ENCODE data around the gene PDCL2. TPM values are rescaled to one million over a fixed set of nuclear protein-coding genes. Genes with fewer than 3 reads are reported as not detected.
A peak's percentile ranks its signal among the peaks of the same experiment; 100 is the strongest.

The PDCL2 gene, protein sequence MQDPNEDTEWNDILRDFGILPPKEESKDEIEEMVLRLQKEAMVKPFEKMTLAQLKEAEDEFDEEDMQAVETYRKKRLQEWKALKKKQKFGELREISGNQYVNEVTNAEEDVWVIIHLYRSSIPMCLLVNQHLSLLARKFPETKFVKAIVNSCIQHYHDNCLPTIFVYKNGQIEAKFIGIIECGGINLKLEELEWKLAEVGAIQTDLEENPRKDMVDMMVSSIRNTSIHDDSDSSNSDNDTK
- not detected for polyA plus RNA-seq
- long read RNA-seq, donor 1: 0 reads
- long read RNA-seq, donor 2: 0 reads
- long read RNA-seq, donor 3: 0 reads
- long read RNA-seq, donor 4: 0 reads
- long read RNA-seq, donor 5: 0 reads
- long read RNA-seq, donor 6: 0 reads
- long read RNA-seq, donor 7: 0 reads
- long read RNA-seq, donor 8: 0 reads
- long read RNA-seq, donor 9: 0 reads
- long read RNA-seq, donor 10: 0 reads

DNA sequence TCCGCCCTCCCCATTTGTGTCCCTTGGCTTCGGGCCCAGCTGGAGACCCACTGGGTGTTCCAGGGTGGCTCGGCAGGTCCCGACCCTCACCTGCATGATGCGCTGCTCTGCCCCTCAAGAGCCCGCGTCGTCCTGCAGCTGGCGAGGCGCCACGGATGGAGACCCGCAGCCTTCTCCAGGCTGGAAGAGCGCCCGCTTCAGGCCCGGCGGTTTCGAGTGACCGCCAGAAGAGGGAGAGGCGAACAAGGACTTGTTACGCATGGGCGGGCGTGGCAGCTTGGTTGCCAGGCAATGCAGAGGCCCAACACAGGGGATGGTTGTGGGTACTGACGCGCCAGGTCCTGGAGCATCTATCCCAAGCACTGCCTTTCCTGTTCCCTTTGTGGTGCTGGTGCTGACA lies at the start of gene PDCL2:
PDCL2 (minus strand) TSS at position 232 of the 400 bp plus-strand sequence; CDS start at position 96, 136 bp downstream.
- Histone ChIP-seq H3K27me3 (ENCODE audit: control insufficient read depth in 3 of 3, insufficient read depth in 3 of 3, low read length in 3 of 3) (no peaks in the 10 kb centered on the region), H3K27ac (ENCODE audit: low read depth in 1 of 3, low read length in 2 of 3) (no peak within 1 kb of the TSS), H3K4me3 (ENCODE audit: low read depth in 1 of 3, low read length in 3 of 3) (no peak within 1 kb of the TSS), H3K4me1 (ENCODE audit: control insufficient read depth in 3 of 3, insufficient read depth in 2 of 3, low read depth in 1 of 3, low read length in 2 of 3) (no peaks in the 10 kb centered on the region), H3K9me3 (ENCODE audit: control insufficient read depth in 2 of 2, insufficient read depth in 1 of 2, low read depth in 1 of 2, low read length in 1 of 2) (no peaks in the 10 kb centered on the region), H3K36me3 (ENCODE audit: control insufficient read depth in 3 of 3, insufficient read depth in 2 of 3, low read depth in 1 of 3, low read length in 3 of 3) (no peaks in the 10 kb centered on the region)
- 92 to 93% (median 92%) methylated on average over 24 of the region's 24 CpGs for WGBS, 3 donors
- FAIRE-seq: no peak
- DNase-seq: no peak

DNA sequence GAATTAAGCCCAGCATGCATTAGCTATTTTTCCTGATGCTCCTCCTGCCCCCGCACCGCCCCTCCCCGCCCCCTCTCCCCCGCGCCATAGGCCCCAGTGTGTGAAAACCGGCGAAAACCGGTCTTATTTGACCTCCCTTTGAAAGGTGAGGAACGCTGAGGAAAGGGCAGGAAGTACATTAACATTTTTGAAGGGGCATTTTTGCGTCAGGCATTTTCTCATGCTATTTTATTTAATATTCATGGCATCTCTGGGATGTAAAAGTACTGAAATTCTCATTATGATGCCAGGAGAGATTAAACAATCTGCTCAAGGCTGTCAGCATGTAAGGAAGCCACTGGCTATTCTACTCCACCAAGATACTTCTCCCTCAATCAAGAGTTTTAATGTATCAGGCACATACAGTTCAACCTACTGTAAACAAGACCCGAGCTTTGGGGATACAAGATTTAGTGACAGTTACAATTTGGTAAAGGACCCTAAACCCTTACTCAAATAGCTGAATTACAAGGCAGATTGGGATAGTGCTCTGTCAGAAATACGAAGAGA lies 45.3 kb upstream of the PDCL2 start:
- H3K36me3 ChIP-seq (ENCODE audit: control insufficient read depth in 3 of 3, insufficient read depth in 2 of 3, low read depth in 1 of 3, low read length in 3 of 3): no peaks in the 10 kb centered on the region
- WGBS, 3 donors: 14 to 25% (median 18%) methylated on average over 12 of the region's 12 CpGs

DNA sequence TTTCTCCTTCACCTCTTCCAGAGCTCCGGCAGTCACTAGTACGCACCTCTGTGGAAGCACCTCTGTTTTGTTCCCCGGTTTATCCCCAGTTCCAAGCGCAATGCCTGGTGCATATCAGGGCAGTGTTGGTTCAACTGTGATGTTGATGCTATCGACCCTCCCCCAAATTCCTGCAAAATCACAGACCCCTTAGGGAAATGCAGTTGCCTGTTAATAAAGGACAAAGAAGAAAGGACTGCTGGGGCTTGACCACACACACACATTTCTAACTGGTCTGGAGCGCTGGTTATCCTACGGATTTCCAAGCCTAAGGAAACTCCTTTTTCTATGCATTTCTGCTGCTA lies 44.6 kb upstream of the PDCL2 start:
- 8 to 15% (median 8%) methylated on average over 7 of the region's 7 CpGs for WGBS, 3 donors
- DNase-seq (peak in 1 of 2 donors; percentile 16), FAIRE-seq (no peak)
- peaks cover 7 to 40% (median 14%) of the 10 kb centered on the region in 3 donors for H3K27me3 ChIP-seq (ENCODE audit: control insufficient read depth in 3 of 3, insufficient read depth in 3 of 3, low read length in 3 of 3)
- no peak overlapping the region for H3K27ac ChIP-seq (ENCODE audit: low read depth in 1 of 3, low read length in 2 of 3)
- H3K4me3 ChIP-seq (ENCODE audit: low read depth in 1 of 3, low read length in 3 of 3): no peak overlapping the region
- no peaks in the 10 kb centered on the region for H3K36me3 ChIP-seq (ENCODE audit: control insufficient read depth in 3 of 3, insufficient read depth in 2 of 3, low read depth in 1 of 3, low read length in 3 of 3)
- H3K9me3 ChIP-seq (ENCODE audit: control insufficient read depth in 2 of 2, insufficient read depth in 1 of 2, low read depth in 1 of 2, low read length in 1 of 2): no peaks in the 10 kb centered on the region
- H3K4me1 ChIP-seq (ENCODE audit: control insufficient read depth in 3 of 3, insufficient read depth in 2 of 3, low read depth in 1 of 3, low read length in 2 of 3): peaks cover 0 to 4% (median 4%) of the 10 kb centered on the region in 3 donors

More for the DNA sequence above, 45.3 kb upstream of the PDCL2 start:
- Histone ChIP-seq H3K27ac (ENCODE audit: low read depth in 1 of 3, low read length in 2 of 3) (no peak overlapping the region), H3K4me3 (ENCODE audit: low read depth in 1 of 3, low read length in 3 of 3) (no peak overlapping the region), H3K9me3 (ENCODE audit: control insufficient read depth in 2 of 2, insufficient read depth in 1 of 2, low read depth in 1 of 2, low read length in 1 of 2) (no peaks in the 10 kb centered on the region), H3K4me1 (ENCODE audit: control insufficient read depth in 3 of 3, insufficient read depth in 2 of 3, low read depth in 1 of 3, low read length in 2 of 3) (peaks cover 0 to 4% (median 4%) of the 10 kb centered on the region in 3 donors), H3K27me3 (ENCODE audit: control insufficient read depth in 3 of 3, insufficient read depth in 3 of 3, low read length in 3 of 3) (peaks cover 7 to 40% (median 14%) of the 10 kb centered on the region in 3 donors)
- FAIRE-seq: no peak
- peak in 1 of 2 donors; percentile 5 for DNase-seq

DNA sequence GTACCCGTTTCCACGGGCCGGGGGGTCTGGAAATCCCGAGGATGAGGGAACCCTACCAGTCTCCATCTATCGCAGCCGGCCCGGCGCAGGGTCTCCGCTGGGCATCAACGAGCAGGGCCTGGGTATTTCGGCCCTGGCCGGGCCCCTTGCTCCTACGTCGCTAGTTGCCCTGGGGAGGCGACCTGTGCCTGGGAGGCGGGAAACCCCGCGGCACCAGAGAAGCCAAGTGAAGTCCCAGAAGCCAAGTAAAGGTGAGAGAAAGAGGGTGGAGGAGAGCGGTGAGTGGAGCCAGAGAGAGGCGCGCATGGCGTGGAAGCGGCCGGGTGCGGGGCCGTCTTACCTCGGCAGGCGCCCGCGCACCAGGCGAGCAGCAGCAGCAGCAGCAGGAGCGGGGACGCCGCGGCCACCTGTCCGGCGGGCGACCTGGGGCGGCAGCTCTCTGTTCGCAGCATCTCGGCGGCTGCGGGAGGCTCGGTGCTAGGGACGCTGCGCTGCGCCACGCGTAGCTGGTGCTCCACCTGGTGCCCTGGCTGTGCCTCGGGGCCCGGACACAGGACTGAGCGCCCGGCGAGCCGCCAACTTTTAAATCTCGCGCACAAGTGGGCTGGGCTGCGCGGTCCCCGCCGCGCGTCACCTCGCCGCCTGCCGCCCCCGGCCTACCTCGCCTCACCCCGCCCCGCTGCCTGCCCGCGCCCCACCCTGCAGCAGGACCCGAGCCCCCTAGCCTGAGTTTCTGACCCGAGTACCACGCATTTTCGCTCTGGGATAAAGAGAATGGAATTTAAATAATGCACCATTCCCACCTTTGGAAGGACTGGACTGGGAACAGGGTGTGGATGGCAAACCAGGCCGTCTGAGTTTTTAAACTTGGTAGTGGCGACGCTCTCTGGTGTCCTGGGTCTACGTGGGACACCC lies 44.0 kb upstream of the PDCL2 start, which contains the start of gene NMU:
NMU (minus strand) TSS at position 558 of the 915 bp plus-strand sequence; CDS start at position 452, 106 bp downstream.
- H3K4me3 ChIP-seq (ENCODE audit: low read depth in 1 of 3, low read length in 3 of 3): peak within 1 kb of the TSS in 1 of 3 donors; percentile 40
- H3K27ac ChIP-seq (ENCODE audit: low read depth in 1 of 3, low read length in 2 of 3): no peak within 1 kb of the TSS

DNA sequence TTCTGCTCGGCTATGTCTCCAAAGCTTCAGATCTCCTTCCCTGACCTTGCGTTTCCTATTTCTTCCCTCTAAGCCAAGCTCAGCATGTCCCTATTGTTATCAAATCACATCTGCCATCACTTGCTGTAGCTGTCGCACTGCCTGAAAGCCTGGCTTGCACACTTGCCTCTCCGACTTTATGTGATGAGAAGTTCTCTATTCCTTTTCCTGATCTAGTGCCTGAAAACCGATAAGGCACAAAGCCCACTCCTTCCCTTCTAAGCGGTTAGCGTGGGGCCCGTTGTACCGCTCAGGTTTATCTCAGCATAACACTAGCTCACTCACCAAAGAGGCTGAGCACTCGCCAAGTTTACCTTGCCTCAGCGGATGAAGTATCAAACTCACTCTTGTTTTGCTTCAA lies 43.2 kb upstream of the PDCL2 start:
- peak in 1 of 2 donors; percentile 3 for DNase-seq
- Histone ChIP-seq H3K4me1 (ENCODE audit: control insufficient read depth in 3 of 3, insufficient read depth in 2 of 3, low read depth in 1 of 3, low read length in 2 of 3) (peaks cover 0 to 4% (median 4%) of the 10 kb centered on the region in 3 donors), H3K9me3 (ENCODE audit: control insufficient read depth in 2 of 2, insufficient read depth in 1 of 2, low read depth in 1 of 2, low read length in 1 of 2) (no peaks in the 10 kb centered on the region), H3K36me3 (ENCODE audit: control insufficient read depth in 3 of 3, insufficient read depth in 2 of 3, low read depth in 1 of 3, low read length in 3 of 3) (no peaks in the 10 kb centered on the region), H3K4me3 (ENCODE audit: low read depth in 1 of 3, low read length in 3 of 3) (no peak overlapping the region), H3K27ac (ENCODE audit: low read depth in 1 of 3, low read length in 2 of 3) (no peak overlapping the region), H3K27me3 (ENCODE audit: control insufficient read depth in 3 of 3, insufficient read depth in 3 of 3, low read length in 3 of 3) (peaks cover 7 to 40% (median 14%) of the 10 kb centered on the region in 3 donors)
- 3 to 7% (median 6%) methylated on average over 11 of the region's 11 CpGs for WGBS, 3 donors
- no peak for FAIRE-seq

More for the DNA sequence above, 44.0 kb upstream of the PDCL2 start, which contains the start of gene NMU:
- 1 to 2% (median 1%) methylated on average over 65 to 80 of the region's 80 CpGs for WGBS, 3 donors
- DNase-seq (peak; percentile 13 to 51), FAIRE-seq (no peak)
- H3K4me1 ChIP-seq (ENCODE audit: control insufficient read depth in 3 of 3, insufficient read depth in 2 of 3, low read depth in 1 of 3, low read length in 2 of 3): peaks cover 0 to 4% (median 4%) of the 10 kb centered on the region in 3 donors
- no peaks in the 10 kb centered on the region for H3K36me3 ChIP-seq (ENCODE audit: control insufficient read depth in 3 of 3, insufficient read depth in 2 of 3, low read depth in 1 of 3, low read length in 3 of 3)
- H3K9me3 ChIP-seq (ENCODE audit: control insufficient read depth in 2 of 2, insufficient read depth in 1 of 2, low read depth in 1 of 2, low read length in 1 of 2): no peaks in the 10 kb centered on the region
- peaks cover 7 to 40% (median 14%) of the 10 kb centered on the region in 3 donors for H3K27me3 ChIP-seq (ENCODE audit: control insufficient read depth in 3 of 3, insufficient read depth in 3 of 3, low read length in 3 of 3)

GRCh38 chr4:55634417-55635128 lies 42.5 kb upstream of the PDCL2 start:
- WGBS, 3 donors: 24 to 29% (median 24%) methylated on average over 3 of the region's 3 CpGs
- Histone ChIP-seq H3K27ac (ENCODE audit: low read depth in 1 of 3, low read length in 2 of 3) (no peak overlapping the region), H3K4me1 (ENCODE audit: control insufficient read depth in 3 of 3, insufficient read depth in 2 of 3, low read depth in 1 of 3, low read length in 2 of 3) (peaks cover 0 to 4% (median 4%) of the 10 kb centered on the region in 3 donors), H3K36me3 (ENCODE audit: control insufficient read depth in 3 of 3, insufficient read depth in 2 of 3, low read depth in 1 of 3, low read length in 3 of 3) (no peaks in the 10 kb centered on the region), H3K9me3 (ENCODE audit: control insufficient read depth in 2 of 2, insufficient read depth in 1 of 2, low read depth in 1 of 2, low read length in 1 of 2) (no peaks in the 10 kb centered on the region), H3K27me3 (ENCODE audit: control insufficient read depth in 3 of 3, insufficient read depth in 3 of 3, low read length in 3 of 3) (peaks cover 7 to 40% (median 14%) of the 10 kb centered on the region in 3 donors), H3K4me3 (ENCODE audit: low read depth in 1 of 3, low read length in 3 of 3) (no peak overlapping the region)
- FAIRE-seq: no peak
- no peak for DNase-seq

DNA sequence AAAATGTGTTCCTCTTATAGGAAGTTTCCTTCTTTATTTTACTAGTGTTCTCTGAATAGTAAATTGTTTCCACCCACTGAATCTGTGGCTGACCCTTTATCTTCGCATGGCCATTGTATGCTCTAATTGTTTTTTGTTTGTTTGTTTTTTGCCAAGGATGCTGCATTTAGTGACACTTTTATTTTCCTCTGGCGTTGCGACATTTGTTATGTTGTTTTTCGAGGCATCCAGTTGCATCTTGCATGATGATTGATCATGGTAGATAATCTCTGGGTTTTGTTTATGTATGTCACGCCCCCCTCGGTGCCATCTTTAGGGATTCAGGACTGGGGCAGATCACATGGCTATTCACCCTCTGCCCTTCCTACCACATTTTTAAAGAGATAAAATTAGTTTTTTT lies 41.9 kb upstream of the PDCL2 start:
- Histone ChIP-seq H3K9me3 (ENCODE audit: control insufficient read depth in 2 of 2, insufficient read depth in 1 of 2, low read depth in 1 of 2, low read length in 1 of 2) (no peaks in the 10 kb centered on the region), H3K27ac (ENCODE audit: low read depth in 1 of 3, low read length in 2 of 3) (no peak overlapping the region), H3K36me3 (ENCODE audit: control insufficient read depth in 3 of 3, insufficient read depth in 2 of 3, low read depth in 1 of 3, low read length in 3 of 3) (no peaks in the 10 kb centered on the region), H3K4me3 (ENCODE audit: low read depth in 1 of 3, low read length in 3 of 3) (no peak overlapping the region), H3K27me3 (ENCODE audit: control insufficient read depth in 3 of 3, insufficient read depth in 3 of 3, low read length in 3 of 3) (peaks cover 7 to 40% (median 14%) of the 10 kb centered on the region in 3 donors), H3K4me1 (ENCODE audit: control insufficient read depth in 3 of 3, insufficient read depth in 2 of 3, low read depth in 1 of 3, low read length in 2 of 3) (peaks cover 0 to 4% (median 4%) of the 10 kb centered on the region in 3 donors)
- 59 to 62% (median 61%) methylated on average over 6 of the region's 6 CpGs for WGBS, 3 donors
- FAIRE-seq (no peak), DNase-seq (no peak)

Data from small intestine (tissue), 16 donors.